GM12878 (cell line): ENCODE measurements around the gene SEMA4F. TPM values are rescaled to one million over a fixed set of nuclear protein-coding genes. Genes with fewer than 3 reads are reported as not detected.

Experiments used
- ATAC-seq: fragments of 200-7000 bp; cut with Tn5 transposase; 3 replicates; pipeline ENCODE4 v1.9.1; 2020; ENCODE audit warnings: mild to moderate bottlenecking, moderate library complexity
- BruUV-seq: library from RNA; stranded (reverse); fragments of 400-500 nt; replicated peaks from 2 replicates; lab custom pipeline; 2021; lab: Mats Ljungman, UMichigan
- CTCF ChIA-PET: fragments of 300-600 bp; sonication (Branson Sonifier 250); formaldehyde crosslinking; extraction: SDS; loops from one replicate; lab custom pipeline; 2021; ENCODE audit warnings: inconsistent platforms; lab: Yijun Ruan, JAX
- POLR2A ChIA-PET: fragments of 350-600 bp; formaldehyde crosslinking; extraction: SDS; loops from one replicate; lab custom pipeline; 2021; ENCODE audit warnings: inconsistent platforms; lab: Charles Lee
- RAD21 ChIA-PET: fragments of 300-600 bp; sonication (Branson Sonifier 250); formaldehyde crosslinking; loops from one replicate; lab custom pipeline; 2023; ENCODE audit warnings: antibody characterized with exemption; ENCODE audit not compliant: unreplicated experiment; lab: Charles Lee
- SMC1A ChIA-PET: fragments of 300-600 bp; sonication (Branson Sonifier 250); formaldehyde crosslinking; loops from one replicate; lab custom pipeline; 2023; ENCODE audit not compliant: unreplicated experiment, uncharacterized antibody; lab: Charles Lee
- DNase-seq: peaks from one replicate; pipeline ENCODE4 v3.0.0-alpha.2; 2011; ENCODE audit warnings: low read depth, low spot score
- FAIRE-seq: peaks from 3 replicates; lab custom pipeline; 2011; peaks lifted over from hg19 to GRCh38; lab: Jason Lieb, UNC
- H2AFZ ChIP-seq: 2 replicates; pipeline ENCODE4 v1.6.0; 2011; ENCODE audit warnings: low read depth, low read length, control low read depth; ENCODE audit not compliant: control insufficient read depth
- H3K27ac ChIP-seq: 2 replicates; pipeline ENCODE4 v1.5.1; 2011; ENCODE audit warnings: control low read depth; ENCODE audit not compliant: control insufficient read depth, insufficient read depth
- H3K27me3 ChIP-seq, 2 experiments: replicated peaks in 1 of 2; 2 replicates each; pipeline versions ENCODE4 v1.6.0 to v1.6.1; 2011; ENCODE audit warnings: low read length in 1 of 2; ENCODE audit not compliant: control insufficient read depth in 2 of 2, insufficient read depth in 2 of 2
- H3K36me3 ChIP-seq, 2 experiments: 2 replicates each; pipeline ENCODE4 v1.5.1; 2011; ENCODE audit warnings: low read length in 1 of 2; ENCODE audit not compliant: control insufficient read depth in 2 of 2, insufficient read depth in 2 of 2
- H3K4me1 ChIP-seq: 2 replicates; pipeline ENCODE4 v1.6.1; 2011; ENCODE audit warnings: mild to moderate bottlenecking, low read length, moderate library complexity, mixed read lengths; ENCODE audit not compliant: control insufficient read depth, insufficient read depth
- H3K4me2 ChIP-seq: 2 replicates; pipeline ENCODE4 v1.6.0; 2011; ENCODE audit warnings: control low read depth; ENCODE audit not compliant: control insufficient read depth, insufficient read depth
- H3K4me3 ChIP-seq: fragments of 200-600 bp; sonication (generic); 2 replicates; pipeline ENCODE4 v1.5.1; 2016
- H3K79me2 ChIP-seq: 2 replicates; pipeline ENCODE4 v1.6.0; 2011; ENCODE audit warnings: low read length; ENCODE audit not compliant: control insufficient read depth, insufficient read depth
- H3K9ac ChIP-seq: 2 replicates; pipeline ENCODE4 v1.8.0; 2011; ENCODE audit warnings: low read length, control low read depth, mixed read lengths; ENCODE audit not compliant: control insufficient read depth, insufficient read depth
- H3K9me3 ChIP-seq: replicated peaks from 3 replicates; pipeline ENCODE4 v1.5.1; 2011; ENCODE audit warnings: mild to moderate bottlenecking, low read length; ENCODE audit not compliant: control insufficient read depth, insufficient read depth
- H4K20me1 ChIP-seq: 2 replicates; pipeline ENCODE4 v1.6.0; 2011; ENCODE audit not compliant: control insufficient read depth, insufficient read depth
- CHD1 ChIP-seq: IDR thresholded peaks from 2 replicates; pipeline ENCODE4 v1.6.1; 2012; ENCODE audit warnings: low read depth, low read length, improper control_type of control experiment
- WGBS: methylation state at CpG from one replicate; pipeline ENCODE4 v1.1.6; 2016; ENCODE audit warnings: low lambda C conversion rate; ENCODE audit not compliant: insufficient replicate concordance, insufficient coverage; ENCODE audit errors: missing lambda C conversion rate; 5-methylcytosine and 5-hydroxymethylcytosine counted together
- in situ Hi-C: fragments of 300-500 bp; cut with MboI; formaldehyde crosslinking; loops from 9 replicates; pipeline ENCODE4 v1.14.3; 2018; ENCODE audit warnings: mixed read lengths
- intact Hi-C: fragments of 100-400 bp; cut with micrococcal nuclease; formaldehyde crosslinking; loops from one replicate; pipeline ENCODE4 v1.14.2; 2022; ENCODE audit not compliant: unreplicated experiment
- polyA plus RNA-seq, 11 experiments: library from polyadenylated mRNA; depleted of rRNA in 4 of 11; unstranded in 6 of 11; stranded (reverse) in 5 of 11; fragments of >200 nt; fragmentation: Nextera tagmentation in 4 of 11; fragmentation: Illumina TruSeq in 1 of 11; extraction: Ambion mirVana in 4 of 11; extraction: Trizol in 1 of 11; gene quantifications; 1 replicate in 1 of 11; 2 replicates in 10 of 11; pipeline versions ENCODE4 v1.2.1 to v1.2.3, GENCODE V29; 2011 to 2016; ENCODE audit warnings: inconsistent platforms in 2 of 11, missing spikeins in 2 of 11, low read depth in 1 of 11
- total RNA-seq, 4 experiments: library from RNA; depleted of rRNA in 3 of 4; stranded (reverse); fragments of >200 nt in 3 of 4; fragmentation: Illumina TruSeq in 1 of 4; extraction: Trizol in 1 of 4; gene quantifications; 2 replicates each; pipeline versions ENCODE4 v1.2.1 to v1.2.3, GENCODE V29; 2013 to 2021
- TF ChIP-seq, protein P1 (sequence below): fragments of 450-650 bp; IDR thresholded peaks from 2 replicates; pipeline ENCODE4 v1.6.1; 2018; ENCODE audit warnings: borderline replicate concordance, mild to moderate bottlenecking; ENCODE audit not compliant: partially characterized antibody

SEMA4F gene
- total and polyA plus RNA-seq, 10 of the 15 experiments (the other 5 are each of a cell fraction or from before 2014, with no cell fraction given), result 0.26 to 3.0 (median 2.1) TPM

GRCh38 chr2:74696829-74697228 is 42.8 kb downstream of the SEMA4F start:
- intact Hi-C loops (loop anchor here (10.0 kb wide), 1 partner anchor 928 kb away; no protein-coding TSS in a partner anchor), in situ Hi-C loops (loop anchor here (10.0 kb wide), 1 partner anchor 908 kb away; no protein-coding TSS in a partner anchor)
- ChIA-PET RAD21 (no interaction called here), CTCF (no interaction called here), SMC1A (interaction anchor here (1.6 kb wide), 1 partner anchor 9 kb away, joined by 4 read pairs; no protein-coding TSS in a partner anchor), POLR2A (no interaction called here)
- Histone ChIP-seq H3K4me2 (no peak overlapping the region), H3K27ac (no peak overlapping the region), H3K79me2 (no peaks in the 10 kb centered on the region), H2AFZ (no peak overlapping the region), H3K9ac (no peak overlapping the region), H3K36me3 (no peaks in the 10 kb centered on the region), H3K27me3 (peaks cover 0 to 2% of the 10 kb centered on the region in 2 experiments; a peak in 1 of 4 replicates), H3K4me1 (peaks cover 9% of the 10 kb centered on the region), H3K4me3 (no peak overlapping the region), H3K9me3 (no peaks in the 10 kb centered on the region), H4K20me1 (no peaks in the 10 kb centered on the region)
- no TSS peak for BruUV-seq
- FAIRE-seq (no peak), DNase-seq (no peak), ATAC-seq (no peak)
- TF ChIP-seq, protein P1, sequence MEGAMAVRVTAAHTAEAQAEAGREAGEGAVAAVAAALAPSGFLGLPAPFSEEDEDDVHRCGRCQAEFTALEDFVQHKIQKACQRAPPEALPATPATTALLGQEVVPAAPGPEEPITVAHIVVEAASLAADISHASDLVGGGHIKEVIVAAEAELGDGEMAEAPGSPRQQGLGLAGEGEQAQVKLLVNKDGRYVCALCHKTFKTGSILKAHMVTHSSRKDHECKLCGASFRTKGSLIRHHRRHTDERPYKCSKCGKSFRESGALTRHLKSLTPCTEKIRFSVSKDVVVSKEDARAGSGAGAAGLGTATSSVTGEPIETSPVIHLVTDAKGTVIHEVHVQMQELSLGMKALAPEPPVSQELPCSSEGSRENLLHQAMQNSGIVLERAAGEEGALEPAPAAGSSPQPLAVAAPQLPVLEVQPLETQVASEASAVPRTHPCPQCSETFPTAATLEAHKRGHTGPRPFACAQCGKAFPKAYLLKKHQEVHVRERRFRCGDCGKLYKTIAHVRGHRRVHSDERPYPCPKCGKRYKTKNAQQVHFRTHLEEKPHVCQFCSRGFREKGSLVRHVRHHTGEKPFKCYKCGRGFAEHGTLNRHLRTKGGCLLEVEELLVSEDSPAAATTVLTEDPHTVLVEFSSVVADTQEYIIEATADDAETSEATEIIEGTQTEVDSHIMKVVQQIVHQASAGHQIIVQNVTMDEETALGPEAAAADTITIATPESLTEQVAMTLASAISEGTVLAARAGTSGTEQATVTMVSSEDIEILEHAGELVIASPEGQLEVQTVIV, result no peak
- TF ChIP-seq CHD1, result no peak
- WGBS, result 0% methylated on average over 2 of the region's 2 CpGs
